Endodermal cell (in vitro differentiated cells): ENCODE results near the gene HGD. TPM values are rescaled to one million over a fixed set of nuclear protein-coding genes. Genes with fewer than 3 reads are reported as not detected.

Experiments
- DNase-seq: peaks from one replicate; pipeline ENCODE4 v3.0.0-alpha.2; 2017
- H3K27ac ChIP-seq: 2 replicates; pipeline ENCODE4 v1.5.1; 2013; ENCODE audit warnings: mild to moderate bottlenecking, low read depth, low read length, moderate library complexity
- H3K27me3 ChIP-seq: 2 replicates; pipeline ENCODE4 v1.6.1; 2013; ENCODE audit warnings: mild to moderate bottlenecking, low read length, moderate library complexity; ENCODE audit not compliant: insufficient read depth, control insufficient read depth, poor library complexity, severe bottlenecking
- H3K36me3 ChIP-seq: 2 replicates; pipeline ENCODE4 v1.7.0; 2013; ENCODE audit warnings: mild to moderate bottlenecking, low read length, moderate library complexity; ENCODE audit not compliant: control insufficient read depth, insufficient read depth
- H3K4me1 ChIP-seq: one replicate; pipeline ENCODE4 v1.7.0; 2013; ENCODE audit warnings: low read length; ENCODE audit not compliant: control insufficient read depth, insufficient read depth
- H3K4me3 ChIP-seq: 2 replicates; pipeline ENCODE4 v1.5.1; 2013; ENCODE audit warnings: mild to moderate bottlenecking, low read length, moderate library complexity
- H3K9ac ChIP-seq: 2 replicates; pipeline ENCODE4 v1.6.1; 2013; ENCODE audit warnings: mild to moderate bottlenecking, low read length, moderate library complexity; ENCODE audit not compliant: poor library complexity, severe bottlenecking; ENCODE audit errors: extremely low read depth
- H3K9me3 ChIP-seq: 2 replicates; pipeline ENCODE4 v1.6.1; 2013; ENCODE audit warnings: mild to moderate bottlenecking, low read length, moderate library complexity; ENCODE audit not compliant: control insufficient read depth
- H3K27ac Mint-ChIP-seq: 2 replicates; pipeline ENCODE4 v1.8.0; 2020; ENCODE audit warnings: mixed read lengths
- H3K27me3 Mint-ChIP-seq: 2 replicates; pipeline ENCODE4 v1.8.0; 2021; ENCODE audit warnings: mild to moderate bottlenecking, mixed read lengths; ENCODE audit not compliant: insufficient read depth
- H3K36me3 Mint-ChIP-seq: 2 replicates; pipeline ENCODE4 v1.8.0; 2020; ENCODE audit warnings: low read depth, mixed read lengths
- H3K4me1 Mint-ChIP-seq: 2 replicates; pipeline ENCODE4 v1.8.0; 2020; ENCODE audit warnings: mixed read lengths
- H3K4me3 Mint-ChIP-seq: 2 replicates; pipeline ENCODE4 v1.8.0; 2020; ENCODE audit warnings: mild to moderate bottlenecking, moderate library complexity, mixed read lengths
- H3K9me3 Mint-ChIP-seq: 2 replicates; pipeline ENCODE4 v1.8.0; 2020; ENCODE audit warnings: mild to moderate bottlenecking, mixed read lengths
- WGBS, 2 experiments: methylation state at CpG; one replicate each; pipeline versions ENCODE4 v1.1.5 to v1.1.7; 2013; ENCODE audit warnings: missing lambda C conversion rate in 2 of 2, mixed read lengths in 1 of 2; ENCODE audit not compliant: insufficient coverage in 1 of 2, insufficient read length in 1 of 2; 5-methylcytosine and 5-hydroxymethylcytosine counted together
- total RNA-seq, 2 donors: library from RNA; stranded (reverse); fragmentation: NEBNext Ultra II Directional in 1 of 2; extraction: Animal tissue kit (Norgen Biotek cat#: 25700) in 1 of 2; gene quantifications; 2 replicates in 1 of 2; 3 replicates in 1 of 2; pipeline ENCODE4 v1.2.1, GENCODE V29; 2021
- TF ChIP-seq, protein P1 (sequence below): fragments of 200-600 bp; sonication (generic); conservative IDR thresholded peaks from 2 replicates; pipeline ENCODE4 v1.5.0; 2021; ENCODE audit warnings: antibody characterized with exemption, mild to moderate bottlenecking

The HGD gene
- total RNA-seq, 2 donors from 2014 or later, result not detected

DNA sequence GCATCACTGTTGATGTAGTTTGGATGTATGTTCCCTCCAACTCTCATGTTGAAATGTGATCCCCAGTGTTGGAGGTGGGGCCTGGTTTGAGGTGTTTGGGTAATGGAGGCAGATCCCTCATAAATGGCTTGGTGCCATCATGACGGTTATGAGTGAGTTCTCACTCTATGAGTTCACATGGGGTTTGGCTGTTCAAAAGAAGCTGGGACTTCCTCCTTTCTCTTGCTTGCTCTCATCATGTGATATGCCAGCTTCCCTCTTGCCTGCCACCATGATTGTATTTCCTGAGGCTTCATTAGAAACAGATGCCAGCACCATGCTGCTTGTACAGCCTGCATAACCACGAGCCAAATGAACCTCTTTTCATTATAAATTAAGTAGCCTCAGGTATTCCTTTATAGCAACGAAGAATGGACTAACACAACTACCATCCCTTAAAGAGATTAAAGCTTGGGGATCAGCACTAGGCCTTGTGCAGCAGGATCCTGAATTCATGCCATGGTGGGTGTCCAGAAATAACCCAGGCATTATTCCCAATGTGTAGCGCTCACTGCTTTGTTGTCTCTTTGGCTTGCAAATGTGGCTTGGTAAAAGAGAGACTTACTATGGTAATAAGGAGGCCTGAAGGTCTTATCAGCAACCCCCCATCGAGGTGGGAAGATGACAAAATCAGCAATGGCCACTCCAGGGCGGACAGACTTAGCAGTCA is 44.0 kb downstream of the HGD start:
- 93% methylated on average over 3 to 6 of the region's 6 CpGs for WGBS, 2 experiments
- no peak overlapping the region for H3K4me3 ChIP-seq
- no peaks in the 10 kb centered on the region for H3K27me3 ChIP-seq
- H3K4me1 ChIP-seq, result peaks cover 4% of the 10 kb centered on the region
- H3K4me1 Mint-ChIP-seq, result peaks cover 6% of the 10 kb centered on the region
- no peak for DNase-seq
- H3K9me3 Mint-ChIP-seq, result peaks cover 2% of the 10 kb centered on the region
- peaks cover 9% of the 10 kb centered on the region for H3K9me3 ChIP-seq
- no peak overlapping the region for H3K27ac ChIP-seq
- no peak overlapping the region for H3K4me3 Mint-ChIP-seq
- TF ChIP-seq, protein P1, sequence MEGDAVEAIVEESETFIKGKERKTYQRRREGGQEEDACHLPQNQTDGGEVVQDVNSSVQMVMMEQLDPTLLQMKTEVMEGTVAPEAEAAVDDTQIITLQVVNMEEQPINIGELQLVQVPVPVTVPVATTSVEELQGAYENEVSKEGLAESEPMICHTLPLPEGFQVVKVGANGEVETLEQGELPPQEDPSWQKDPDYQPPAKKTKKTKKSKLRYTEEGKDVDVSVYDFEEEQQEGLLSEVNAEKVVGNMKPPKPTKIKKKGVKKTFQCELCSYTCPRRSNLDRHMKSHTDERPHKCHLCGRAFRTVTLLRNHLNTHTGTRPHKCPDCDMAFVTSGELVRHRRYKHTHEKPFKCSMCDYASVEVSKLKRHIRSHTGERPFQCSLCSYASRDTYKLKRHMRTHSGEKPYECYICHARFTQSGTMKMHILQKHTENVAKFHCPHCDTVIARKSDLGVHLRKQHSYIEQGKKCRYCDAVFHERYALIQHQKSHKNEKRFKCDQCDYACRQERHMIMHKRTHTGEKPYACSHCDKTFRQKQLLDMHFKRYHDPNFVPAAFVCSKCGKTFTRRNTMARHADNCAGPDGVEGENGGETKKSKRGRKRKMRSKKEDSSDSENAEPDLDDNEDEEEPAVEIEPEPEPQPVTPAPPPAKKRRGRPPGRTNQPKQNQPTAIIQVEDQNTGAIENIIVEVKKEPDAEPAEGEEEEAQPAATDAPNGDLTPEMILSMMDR, result no peak
- H3K36me3 ChIP-seq, result no peaks in the 10 kb centered on the region
- peaks cover 2% of the 10 kb centered on the region for H3K36me3 Mint-ChIP-seq
- no peak overlapping the region for H3K9ac ChIP-seq
- H3K27me3 Mint-ChIP-seq, result no peaks in the 10 kb centered on the region
- no peak overlapping the region for H3K27ac Mint-ChIP-seq

DNA sequence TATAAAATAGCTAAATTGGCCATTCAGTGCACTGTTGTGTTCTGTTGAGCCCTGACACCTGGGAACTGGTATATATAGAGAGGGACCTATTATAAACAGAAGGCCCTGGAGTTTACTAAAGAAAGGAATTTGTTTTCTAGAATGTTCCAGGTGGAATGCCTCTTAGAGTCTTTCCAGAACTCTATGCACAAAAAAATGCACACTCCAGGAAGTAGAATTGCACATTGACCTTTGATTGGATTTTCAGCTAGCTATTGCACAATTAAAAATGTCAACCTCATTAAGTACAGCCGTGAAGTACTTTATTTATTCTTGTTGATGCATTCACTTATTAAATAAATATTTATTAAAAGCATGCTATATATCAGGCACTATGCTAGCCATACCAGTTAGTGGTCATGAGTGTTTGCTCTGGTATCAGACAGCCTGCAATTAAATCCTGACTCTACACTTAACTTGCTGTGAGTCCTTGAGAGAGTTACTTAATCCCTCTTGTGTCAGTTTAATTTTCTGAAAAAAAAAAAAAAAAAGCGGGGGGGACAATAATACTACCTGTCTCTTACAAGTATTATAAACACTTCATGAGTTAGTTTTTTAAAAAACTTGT is 45.1 kb downstream of the HGD start:
- Histone ChIP-seq H3K36me3 (no peaks in the 10 kb centered on the region), H3K4me3 (no peak overlapping the region), H3K27me3 (no peaks in the 10 kb centered on the region), H3K4me1 (peaks cover 4% of the 10 kb centered on the region), H3K9ac (no peak overlapping the region), H3K27ac (no peak overlapping the region), H3K9me3 (peaks cover 9% of the 10 kb centered on the region)
- Mint-ChIP-seq H3K9me3 (peaks cover 2% of the 10 kb centered on the region), H3K36me3 (peaks cover 2% of the 10 kb centered on the region), H3K27ac (no peak overlapping the region), H3K27me3 (no peaks in the 10 kb centered on the region), H3K4me3 (no peak overlapping the region), H3K4me1 (peaks cover 6% of the 10 kb centered on the region)
- no peak for DNase-seq
- TF ChIP-seq, protein P1, result no peak
- no CpG with 5 or more reads among the region's 2 CpGs for WGBS, 2 experiments

DNA sequence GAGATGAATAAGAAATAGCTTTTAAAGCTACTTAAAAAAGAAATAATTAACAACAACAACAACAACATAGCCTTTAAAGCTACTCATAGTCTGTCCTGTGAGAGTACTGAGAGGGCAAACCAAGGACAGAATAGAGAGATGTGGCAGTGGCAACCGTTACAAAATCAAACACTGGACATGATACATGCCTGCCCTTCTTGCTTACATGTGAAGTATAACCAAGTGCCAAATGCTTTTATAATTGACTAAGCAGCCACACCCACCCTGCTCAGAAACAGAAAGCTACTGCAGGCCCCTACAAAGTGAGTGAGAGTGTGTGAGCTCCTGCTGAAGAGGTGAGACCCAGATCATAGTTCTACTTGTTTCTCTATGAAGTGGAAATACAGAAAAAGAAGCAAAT is 47.5 kb downstream of the HGD start:
- WGBS, 2 experiments, result 91 to 100% methylated on average over 1 of the region's 1 CpG
- H3K9me3 ChIP-seq, result peaks cover 16% of the 10 kb centered on the region
- H3K9ac ChIP-seq, result no peak overlapping the region
- no peaks in the 10 kb centered on the region for H3K36me3 ChIP-seq
- H3K27me3 Mint-ChIP-seq, result no peaks in the 10 kb centered on the region
- H3K27ac ChIP-seq, result no peak overlapping the region
- peaks cover 2% of the 10 kb centered on the region for H3K36me3 Mint-ChIP-seq
- H3K4me3 ChIP-seq, result no peak overlapping the region
- H3K27me3 ChIP-seq, result no peaks in the 10 kb centered on the region
- peaks cover 6% of the 10 kb centered on the region for H3K4me1 Mint-ChIP-seq
- no peak for DNase-seq
- H3K9me3 Mint-ChIP-seq, result peaks cover 13% of the 10 kb centered on the region
- H3K27ac Mint-ChIP-seq, result no peak overlapping the region
- TF ChIP-seq, protein P1, result no peak
- H3K4me3 Mint-ChIP-seq, result no peak overlapping the region
- peaks cover 4% of the 10 kb centered on the region for H3K4me1 ChIP-seq
